Heart right ventricle (tissue), 16 donors: ENCODE measurements around the gene SLC12A4. TPM values are rescaled to one million over a fixed set of nuclear protein-coding genes. Genes with fewer than 3 reads are reported as not detected.
A peak's percentile ranks its signal among the peaks of the same experiment; 100 is the strongest.

Experiments used
- ATAC-seq, 8 donors: fragments of 200-7000 bp; cut with Tn5 transposase; one replicate each; pipeline ENCODE4 v1.9.1; 2020; ENCODE audit warnings: mild to moderate bottlenecking in 8 of 8, moderate library complexity in 8 of 8, moderate number of reproducible peaks in 1 of 8
- DNase-seq, 2 donors: peaks; one replicate each; pipeline ENCODE4 v3.0.0-alpha.2; 2020
- H3K27ac ChIP-seq, 10 donors: fragments of 200-600 bp; sonication (generic) in 2 of 10; one replicate each; pipeline versions ENCODE4 v1.5.0 to v1.8.0; 2020 to 2022; ENCODE audit warnings: mild to moderate bottlenecking in 3 of 10
- H3K27me3 ChIP-seq, 7 donors: fragments of 200-600 bp; one replicate each; pipeline ENCODE4 v1.8.0; 2021 to 2022; ENCODE audit warnings: mild to moderate bottlenecking in 2 of 7
- H3K36me3 ChIP-seq, 9 donors: fragments of 200-600 bp; sonication (generic) in 1 of 9; one replicate each; pipeline versions ENCODE4 v1.5.0 to v1.8.0; 2020 to 2022; ENCODE audit warnings: mild to moderate bottlenecking in 2 of 9
- H3K4me1 ChIP-seq, 9 donors: fragments of 200-600 bp; sonication (generic) in 1 of 9; one replicate each; pipeline versions ENCODE4 v1.5.0 to v1.8.0; 2020 to 2022; ENCODE audit warnings: mild to moderate bottlenecking in 4 of 9
- H3K4me3 ChIP-seq, 10 donors: fragments of 200-600 bp; sonication (generic) in 2 of 10; one replicate each; pipeline versions ENCODE4 v1.5.0 to v1.8.0; 2020 to 2022; ENCODE audit warnings: mild to moderate bottlenecking in 7 of 10, moderate library complexity in 2 of 10
- H3K9me3 ChIP-seq, 11 donors: fragments of 200-600 bp in 10 of 11; sonication (generic) in 2 of 11; one replicate each; pipeline versions ENCODE4 v1.5.0 to v1.8.0; 2013 to 2022; ENCODE audit warnings: mild to moderate bottlenecking in 2 of 11, control low read depth in 1 of 11, moderate library complexity in 1 of 11
- WGBS, 2 donors: extraction: QIAGEN DNeasy Blood & Tissue Kit; methylation state at CpG; one replicate each; pipeline ENCODE4 v1.1.7; 2013; ENCODE audit warnings: inconsistent platforms in 1 of 2; 5-methylcytosine and 5-hydroxymethylcytosine counted together
- intact Hi-C, 10 donors: fragments of 100-400 bp; cut with DNase I; formaldehyde crosslinking; loops; one replicate each; pipeline versions ENCODE4 v1.11.1 to v1.14.2; 2022
- polyA plus RNA-seq, 2 donors: library from polyadenylated mRNA; stranded (reverse); fragments of 200-250 nt; gene quantifications; one replicate each; pipeline ENCODE4 v1.2.3, GENCODE V29; 2013
- total RNA-seq, 10 donors: library from RNA; stranded (reverse); fragmentation: NEBNext Ultra II Directional in 3 of 10; extraction: Animal tissue kit (Norgen Biotek cat#: 25700) in 3 of 10; gene quantifications; one replicate each; pipeline versions ENCODE4 v1.2.1 to v1.2.4, GENCODE V29; 2021 to 2023
- TF ChIP-seq, protein P1 (sequence below), 9 donors: fragments of 200-600 bp; sonication (generic) in 2 of 9; IDR thresholded peaks; one replicate each; pipeline versions ENCODE4 v1.5.0 to v1.8.0; 2021 to 2022; ENCODE audit warnings: antibody characterized with exemption in 9 of 9, mild to moderate bottlenecking in 5 of 9, moderate library complexity in 1 of 9
- donor health status: Arrhythmogenic right ventricular cardiomyopathy.
- donor health status: ischemic (EF 13 %, LVEDD 7.1; RV severe dilation, severe dysfunction).
- donor health status: healthy with polysubstance abuse.
- donor health status: DM: no; HTN: yes; CAD: no.
- donor health status: DM: no; HTN: no; CAD: no.
- donor health status: ischemic (EF 25% LVEDD 6.9; RV normal size, moderate dysfunction).
- donor health status: ischemic (EF 25% LVEDD 5.7; RV mildly dilated, moderate dysfunction).
- donor health status: healthy.
- donor health status: DM: yes; HTN: yes; CAD: no.
- donor health status: Ischemic cardiomyopathy.
- donor health status: ischemic (EF 35%, LVEDD 5.7; RV mildly dilated, moderate dysfunction).
- donor health status: nonischemic (EF 11% LVEDD 7.7; RV severe dilation, severe dysfunction).
- donor health status: DM: yes; HTN: yes; CAD: no.
- donor health status: PGD.
- donor health status: ischemic (EF 29% LVEDD 5.4; RV normal size, mild dysfunction).
- donor health status: nonischemic (EF 23%, LVEDD 6.1; RV moderate dilation, normal function).

Gene SLC12A4
- total and polyA plus RNA-seq, 12 donors = 70.1 to 116 (median 86.6) TPM

- no peak for ATAC-seq
- Histone ChIP-seq H3K27ac (peak overlapping the region in 1 of 10 donors; percentile 4), H3K27me3 (no peaks in the 10 kb centered on the region), H3K4me3 (no peak overlapping the region), H3K9me3 (no peaks in the 10 kb centered on the region), H3K36me3 (peaks cover 0 to 70% (median 10%) of the 10 kb centered on the region in 9 donors), H3K4me1 (peaks cover 0 to 45% (median 26%) of the 10 kb centered on the region in 9 donors)
- WGBS, 2 donors = 83 to 84% methylated on average over 7 of the region's 7 CpGs
- no peak for DNase-seq
- intact Hi-C loops = loop anchor here (1.0 to 10.0 kb wide), 12 partner anchors 41 to 256 kb away; partner anchors contain the start of gene NRN1L (in 7 of the 10)
- TF ChIP-seq, protein P1, sequence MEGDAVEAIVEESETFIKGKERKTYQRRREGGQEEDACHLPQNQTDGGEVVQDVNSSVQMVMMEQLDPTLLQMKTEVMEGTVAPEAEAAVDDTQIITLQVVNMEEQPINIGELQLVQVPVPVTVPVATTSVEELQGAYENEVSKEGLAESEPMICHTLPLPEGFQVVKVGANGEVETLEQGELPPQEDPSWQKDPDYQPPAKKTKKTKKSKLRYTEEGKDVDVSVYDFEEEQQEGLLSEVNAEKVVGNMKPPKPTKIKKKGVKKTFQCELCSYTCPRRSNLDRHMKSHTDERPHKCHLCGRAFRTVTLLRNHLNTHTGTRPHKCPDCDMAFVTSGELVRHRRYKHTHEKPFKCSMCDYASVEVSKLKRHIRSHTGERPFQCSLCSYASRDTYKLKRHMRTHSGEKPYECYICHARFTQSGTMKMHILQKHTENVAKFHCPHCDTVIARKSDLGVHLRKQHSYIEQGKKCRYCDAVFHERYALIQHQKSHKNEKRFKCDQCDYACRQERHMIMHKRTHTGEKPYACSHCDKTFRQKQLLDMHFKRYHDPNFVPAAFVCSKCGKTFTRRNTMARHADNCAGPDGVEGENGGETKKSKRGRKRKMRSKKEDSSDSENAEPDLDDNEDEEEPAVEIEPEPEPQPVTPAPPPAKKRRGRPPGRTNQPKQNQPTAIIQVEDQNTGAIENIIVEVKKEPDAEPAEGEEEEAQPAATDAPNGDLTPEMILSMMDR (IDR thresholded peaks at IDR 0.05) = no peak
These were observed 40.3 kb downstream of the SLC12A4 start for GRCh38 chr16:67928147-67928546.

- intact Hi-C loops = loop anchor here in 8 of 10 donors (5.0 to 10.0 kb wide), 7 partner anchors 40 to 255 kb away; partner anchors contain the start of gene NRN1L (in 6 of the 8)
- peaks cover 0 to 70% (median 10%) of the 10 kb centered on the region in 9 donors for H3K36me3 ChIP-seq
- WGBS, 2 donors = 94% methylated on average over 22 of the region's 22 CpGs
- no peak for ATAC-seq
- no peak overlapping the region for H3K4me3 ChIP-seq
- peaks cover 0 to 54% (median 33%) of the 10 kb centered on the region in 9 donors for H3K4me1 ChIP-seq
- no peaks in the 10 kb centered on the region for H3K9me3 ChIP-seq
- H3K27me3 ChIP-seq = no peaks in the 10 kb centered on the region
- TF ChIP-seq, protein P1 (IDR thresholded peaks at IDR 0.05) = no peak
- H3K27ac ChIP-seq = peak overlapping the region in 2 of 10 donors; percentile 45 to 58
- DNase-seq = no peak
These were observed 41.1 kb downstream of the SLC12A4 start for GRCh38 chr16:67927131-67927941.

- Histone ChIP-seq H3K9me3 (no peaks in the 10 kb centered on the region), H3K4me3 (no peak overlapping the region), H3K27me3 (no peaks in the 10 kb centered on the region), H3K27ac (peak overlapping the region in 7 of 10 donors; percentile 15 to 58 (median 41)), H3K4me1 (peaks cover 3 to 64% (median 44%) of the 10 kb centered on the region in 9 donors), H3K36me3 (peaks cover 0 to 65% (median 10%) of the 10 kb centered on the region in 9 donors)
- intact Hi-C loops = loop anchor here in 8 of 10 donors (5.0 to 10.0 kb wide), 7 partner anchors 39 to 254 kb away; partner anchors contain the start of gene NRN1L (in 6 of the 8)
- TF ChIP-seq, protein P1 (IDR thresholded peaks at IDR 0.05) = no peak
- 46 to 58% methylated on average over 13 of the region's 13 CpGs for WGBS, 2 donors
- DNase-seq = no peak
- ATAC-seq = peak in 1 of 8 donors; percentile 8
These were observed 42.2 kb downstream of the SLC12A4 start for GRCh38 chr16:67926181-67926750.

GRCh38 chr16:67924140-67924906 is 44.1 kb downstream of the SLC12A4 start:
- intact Hi-C loops = loop anchor here in 4 of 10 donors (5.0 to 10.0 kb wide), 3 partner anchors 97 to 252 kb away; no protein-coding TSS in a partner anchor
- Histone ChIP-seq H3K4me3 (no peak overlapping the region), H3K9me3 (no peaks in the 10 kb centered on the region), H3K27ac (no peak overlapping the region), H3K27me3 (no peaks in the 10 kb centered on the region), H3K4me1 (peaks cover 5 to 81% (median 58%) of the 10 kb centered on the region in 9 donors), H3K36me3 (peaks cover 0 to 49% (median 10%) of the 10 kb centered on the region in 9 donors)
- 86 to 93% methylated on average over 10 of the region's 10 CpGs for WGBS, 2 donors
- TF ChIP-seq, protein P1 (IDR thresholded peaks at IDR 0.05) = no peak
- no peak for DNase-seq
- ATAC-seq = no peak
